GM12878 (cell line): ENCODE results near the gene UGT1A8. TPM values are rescaled to one million over a fixed set of nuclear protein-coding genes. Genes with fewer than 3 reads are reported as not detected.
"Not testable (repeated sequence)": the region's sequence is repeated elsewhere in the genome, so short reads cannot be mapped to it uniquely, and the experiment has no call there.

ENCODE experiments used
- ATAC-seq: fragments of 200-7000 bp; cut with Tn5 transposase; 3 replicates; pipeline ENCODE4 v1.9.1; 2020; ENCODE audit warnings: mild to moderate bottlenecking, moderate library complexity
- BruUV-seq: library from RNA; stranded (reverse); fragments of 400-500 nt; replicated peaks from 2 replicates; lab custom pipeline; 2021; lab: Mats Ljungman, UMichigan
- CTCF ChIA-PET: fragments of 300-600 bp; sonication (Branson Sonifier 250); formaldehyde crosslinking; extraction: SDS; loops from one replicate; lab custom pipeline; 2021; ENCODE audit warnings: inconsistent platforms; lab: Yijun Ruan, JAX
- POLR2A ChIA-PET: fragments of 350-600 bp; formaldehyde crosslinking; extraction: SDS; loops from one replicate; lab custom pipeline; 2021; ENCODE audit warnings: inconsistent platforms; lab: Charles Lee
- RAD21 ChIA-PET: fragments of 300-600 bp; sonication (Branson Sonifier 250); formaldehyde crosslinking; loops from one replicate; lab custom pipeline; 2023; ENCODE audit warnings: antibody characterized with exemption; ENCODE audit not compliant: unreplicated experiment; lab: Charles Lee
- SMC1A ChIA-PET: fragments of 300-600 bp; sonication (Branson Sonifier 250); formaldehyde crosslinking; loops from one replicate; lab custom pipeline; 2023; ENCODE audit not compliant: unreplicated experiment, uncharacterized antibody; lab: Charles Lee
- DNase-seq: peaks from one replicate; pipeline ENCODE4 v3.0.0-alpha.2; 2011; ENCODE audit warnings: low read depth, low spot score
- FAIRE-seq: peaks from 3 replicates; lab custom pipeline; 2011; peaks lifted over from hg19 to GRCh38; lab: Jason Lieb, UNC
- H2AFZ ChIP-seq: 2 replicates; pipeline ENCODE4 v1.6.0; 2011; ENCODE audit warnings: low read depth, low read length, control low read depth; ENCODE audit not compliant: control insufficient read depth
- H3K27ac ChIP-seq: 2 replicates; pipeline ENCODE4 v1.5.1; 2011; ENCODE audit warnings: control low read depth; ENCODE audit not compliant: control insufficient read depth, insufficient read depth
- H3K27me3 ChIP-seq, 2 experiments: replicated peaks in 1 of 2; 2 replicates each; pipeline versions ENCODE4 v1.6.0 to v1.6.1; 2011; ENCODE audit warnings: low read length in 1 of 2; ENCODE audit not compliant: control insufficient read depth in 2 of 2, insufficient read depth in 2 of 2
- H3K36me3 ChIP-seq, 2 experiments: 2 replicates each; pipeline ENCODE4 v1.5.1; 2011; ENCODE audit warnings: low read length in 1 of 2; ENCODE audit not compliant: control insufficient read depth in 2 of 2, insufficient read depth in 2 of 2
- H3K4me1 ChIP-seq: 2 replicates; pipeline ENCODE4 v1.6.1; 2011; ENCODE audit warnings: mild to moderate bottlenecking, low read length, moderate library complexity, mixed read lengths; ENCODE audit not compliant: control insufficient read depth, insufficient read depth
- H3K4me2 ChIP-seq: 2 replicates; pipeline ENCODE4 v1.6.0; 2011; ENCODE audit warnings: control low read depth; ENCODE audit not compliant: control insufficient read depth, insufficient read depth
- H3K4me3 ChIP-seq: fragments of 200-600 bp; sonication (generic); 2 replicates; pipeline ENCODE4 v1.5.1; 2016
- H3K79me2 ChIP-seq: 2 replicates; pipeline ENCODE4 v1.6.0; 2011; ENCODE audit warnings: low read length; ENCODE audit not compliant: control insufficient read depth, insufficient read depth
- H3K9ac ChIP-seq: 2 replicates; pipeline ENCODE4 v1.8.0; 2011; ENCODE audit warnings: low read length, control low read depth, mixed read lengths; ENCODE audit not compliant: control insufficient read depth, insufficient read depth
- H3K9me3 ChIP-seq: replicated peaks from 3 replicates; pipeline ENCODE4 v1.5.1; 2011; ENCODE audit warnings: mild to moderate bottlenecking, low read length; ENCODE audit not compliant: control insufficient read depth, insufficient read depth
- H4K20me1 ChIP-seq: 2 replicates; pipeline ENCODE4 v1.6.0; 2011; ENCODE audit not compliant: control insufficient read depth, insufficient read depth
- ASH2L ChIP-seq: fragments of 300-600, 200-600 bp; sonication (generic); IDR thresholded peaks from 2 replicates; pipeline ENCODE4 v1.6.1; 2017; ENCODE audit warnings: low read depth, mild to moderate bottlenecking, borderline replicate concordance
- IKZF1 ChIP-seq: fragments of 450-650 bp; conservative IDR thresholded peaks from 2 replicates; pipeline ENCODE4 v1.6.1; 2017; ENCODE audit warnings: antibody characterized with exemption, mild to moderate bottlenecking
- MYB ChIP-seq: fragments of 150-350 bp; IDR thresholded peaks from 2 replicates; pipeline ENCODE4 v1.6.1; 2014; ENCODE audit warnings: mild to moderate bottlenecking, low read depth, low read length, borderline replicate concordance
- NFYA ChIP-seq: IDR thresholded peaks from 2 replicates; pipeline ENCODE4 v1.6.1; 2011; ENCODE audit warnings: low read depth, mild to moderate bottlenecking, low read length, improper control_type of control experiment, borderline replicate concordance
- PML ChIP-seq: IDR thresholded peaks from 2 replicates; pipeline ENCODE4 v1.6.1; 2012; ENCODE audit warnings: low read length, inconsistent platforms
- RAD51 ChIP-seq: fragments of 450-650 bp; IDR thresholded peaks from 2 replicates; pipeline ENCODE4 v1.6.1; 2016; ENCODE audit warnings: moderate library complexity, mild to moderate bottlenecking, inconsistent platforms
- RCOR1 ChIP-seq: conservative IDR thresholded peaks from 2 replicates; pipeline ENCODE4 v1.6.1; 2012; ENCODE audit warnings: low read depth, low read length, improper control_type of control experiment
- RFX5 ChIP-seq: IDR thresholded peaks from 2 replicates; pipeline ENCODE4 v1.6.1; 2011; ENCODE audit warnings: low read depth, low read length, improper control_type of control experiment
- SMARCA5 ChIP-seq: fragments of 450-650 bp; IDR thresholded peaks from 2 replicates; pipeline ENCODE4 v1.6.1; 2017; ENCODE audit warnings: mild to moderate bottlenecking
- SPI1 ChIP-seq: IDR thresholded peaks from 2 replicates; pipeline ENCODE4 v1.6.1; 2011; ENCODE audit warnings: low read depth, mild to moderate bottlenecking, low read length, moderate library complexity, borderline replicate concordance; ENCODE audit not compliant: insufficient read depth
- STAT3 ChIP-seq: IDR thresholded peaks from 2 replicates; pipeline ENCODE4 v1.6.1; 2011; ENCODE audit warnings: low read depth, low read length, improper control_type of control experiment
- TAF1 ChIP-seq: IDR thresholded peaks from 2 replicates; pipeline ENCODE4 v1.6.1; 2011; ENCODE audit warnings: mild to moderate bottlenecking, low read depth, low read length, borderline replicate concordance
- ZNF217 ChIP-seq: fragments of 450-650 bp; IDR thresholded peaks from 2 replicates; pipeline ENCODE4 v1.6.1; 2017; ENCODE audit warnings: antibody characterized with exemption, mild to moderate bottlenecking
- WGBS: methylation state at CpG from one replicate; pipeline ENCODE4 v1.1.6; 2016; ENCODE audit warnings: low lambda C conversion rate; ENCODE audit not compliant: insufficient replicate concordance, insufficient coverage; ENCODE audit errors: missing lambda C conversion rate; 5-methylcytosine and 5-hydroxymethylcytosine counted together
- in situ Hi-C: fragments of 300-500 bp; cut with MboI; formaldehyde crosslinking; loops from 9 replicates; pipeline ENCODE4 v1.14.3; 2018; ENCODE audit warnings: mixed read lengths
- intact Hi-C: fragments of 100-400 bp; cut with micrococcal nuclease; formaldehyde crosslinking; loops from one replicate; pipeline ENCODE4 v1.14.2; 2022; ENCODE audit not compliant: unreplicated experiment
- polyA plus RNA-seq, 11 experiments: library from polyadenylated mRNA; depleted of rRNA in 4 of 11; unstranded in 6 of 11; stranded (reverse) in 5 of 11; fragments of >200 nt; fragmentation: Nextera tagmentation in 4 of 11; fragmentation: Illumina TruSeq in 1 of 11; extraction: Ambion mirVana in 4 of 11; extraction: Trizol in 1 of 11; gene quantifications; 1 replicate in 1 of 11; 2 replicates in 10 of 11; pipeline versions ENCODE4 v1.2.1 to v1.2.3, GENCODE V29; 2011 to 2016; ENCODE audit warnings: inconsistent platforms in 2 of 11, missing spikeins in 2 of 11, low read depth in 1 of 11
- total RNA-seq, 4 experiments: library from RNA; depleted of rRNA in 3 of 4; stranded (reverse); fragments of >200 nt in 3 of 4; fragmentation: Illumina TruSeq in 1 of 4; extraction: Trizol in 1 of 4; gene quantifications; 2 replicates each; pipeline versions ENCODE4 v1.2.1 to v1.2.3, GENCODE V29; 2013 to 2021

The UGT1A8 gene
- total and polyA plus RNA-seq, 10 of the 15 experiments (the other 5 are each of a cell fraction or from before 2014, with no cell fraction given): not detected

- no peak overlapping the region for H3K9ac ChIP-seq
- ChIA-PET POLR2A (no interaction called here), SMC1A (no interaction called here), RAD21 (no interaction called here), CTCF (no interaction called here)
- WGBS: 0% methylated on average over 1 of the region's 1 CpG
- no peaks in the 10 kb centered on the region for H3K27me3 ChIP-seq
- H3K4me3 ChIP-seq: no peak overlapping the region
- intact Hi-C loops (no loop called here), in situ Hi-C loops (no loop called here)
- no TSS peak for BruUV-seq
- no peak overlapping the region for H3K27ac ChIP-seq
- H4K20me1 ChIP-seq: no peaks in the 10 kb centered on the region
- H3K9me3 ChIP-seq: no peaks in the 10 kb centered on the region
- TF ChIP-seq RCOR1 (no peak), SMARCA5 (no peak), MYB (no peak), RAD51 (no peak), SPI1 (no peak), ASH2L (no peak), TAF1 (no peak), RFX5 (no peak), ZNF217 (no peak), NFYA (no peak), IKZF1 (no peak), PML (no peak), STAT3 (no peak)
- FAIRE-seq (no peak), ATAC-seq (no peak), DNase-seq (no peak)
- H2AFZ ChIP-seq: no peak overlapping the region
- H3K4me2 ChIP-seq: no peak overlapping the region
- H3K36me3 ChIP-seq: no peaks in the 10 kb centered on the region
- no peaks in the 10 kb centered on the region for H3K79me2 ChIP-seq
- no peaks in the 10 kb centered on the region for H3K4me1 ChIP-seq
These were observed 82.7 kb downstream of the UGT1A8 start for GRCh38 chr2:233700028-233700635.

- RAD21 ChIA-PET, H3K9ac ChIP-seq, POLR2A ChIA-PET, H3K36me3 ChIP-seq, SMC1A ChIA-PET, H2AFZ ChIP-seq, H3K27ac ChIP-seq, H3K27me3 ChIP-seq, FAIRE-seq, CTCF ChIA-PET, H3K4me2 ChIP-seq, H3K4me1 ChIP-seq, in situ Hi-C loops, H3K9me3 ChIP-seq, BruUV-seq, ATAC-seq, H3K79me2 ChIP-seq, intact Hi-C loops, H3K4me3 ChIP-seq, DNase-seq, H4K20me1 ChIP-seq: not testable (repeated sequence)
- WGBS: 86% methylated on average over 5 of the region's 5 CpGs
These were observed 83.4 kb downstream of the UGT1A8 start for GRCh38 chr2:233700842-233701241.
